Caki2 (cell line): ENCODE data around the gene MBP. TPM values are rescaled to one million over a fixed set of nuclear protein-coding genes. Genes with fewer than 3 reads are reported as not detected.

Experiments
- DNase-seq: peaks from one replicate; pipeline ENCODE4 v3.0.0-alpha.2; 2015; ENCODE audit warnings: low read depth
- in situ Hi-C: cut with HindIII; loops from 2 replicates; pipeline ENCODE4 v1.10.0; 2016; ENCODE audit warnings: low sequenced_read_pairs, low pct_unique_long_range_greater_than_20kb, mixed read lengths
- total RNA-seq: library from RNA; depleted of rRNA; stranded (reverse); fragments of >200 nt; shearing (Covaris generic); gene quantifications from 2 replicates; pipeline ENCODE4 v1.2.3, GENCODE V29; 2014; ENCODE audit warnings: low replicate concordance; rRNA removed

The MBP gene
- 12.8 and 14.7 TPM in 2 replicates for total RNA-seq

DNA sequence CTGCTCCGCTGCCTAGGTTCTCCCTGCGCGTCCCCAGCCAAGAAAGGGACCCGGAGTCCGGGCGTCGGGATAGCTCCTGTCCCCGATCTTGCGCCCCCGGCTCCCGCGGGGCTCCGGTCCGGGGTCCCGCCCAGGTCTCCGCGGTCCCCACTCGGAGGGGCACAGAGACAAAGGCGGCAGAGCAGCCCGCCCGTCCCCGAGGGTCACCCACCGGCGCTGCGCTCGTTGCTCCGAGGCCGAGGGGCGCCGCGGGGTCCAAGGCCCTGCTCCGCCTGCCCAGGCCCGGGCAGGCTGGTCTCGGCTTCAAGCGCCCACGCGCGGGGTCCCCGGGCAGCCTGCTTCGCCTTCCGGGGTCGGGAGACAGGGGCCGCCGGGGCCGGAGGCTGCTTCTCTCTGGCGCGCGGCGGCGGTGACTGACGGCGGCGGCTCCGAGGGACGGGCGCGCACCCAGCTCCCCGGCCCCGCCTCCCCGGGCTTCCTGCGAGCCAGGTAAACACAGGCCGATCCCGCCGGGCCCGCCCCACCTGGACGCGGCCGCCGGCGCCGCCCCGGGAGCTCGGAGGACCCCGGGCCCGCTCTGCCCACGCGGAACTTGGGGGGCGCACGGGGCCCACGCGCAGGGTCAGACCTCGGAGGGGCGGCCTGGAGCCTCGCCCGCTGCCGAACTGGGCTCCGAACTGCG lies at the start of gene MBP:
MBP (minus strand) TSS at position 415 of the 682 bp plus-strand sequence. CDS start 27,522 bp downstream, outside the sequence.
- DNase-seq = peak; percentile 39
- in situ Hi-C loops = no loop called here

DNA sequence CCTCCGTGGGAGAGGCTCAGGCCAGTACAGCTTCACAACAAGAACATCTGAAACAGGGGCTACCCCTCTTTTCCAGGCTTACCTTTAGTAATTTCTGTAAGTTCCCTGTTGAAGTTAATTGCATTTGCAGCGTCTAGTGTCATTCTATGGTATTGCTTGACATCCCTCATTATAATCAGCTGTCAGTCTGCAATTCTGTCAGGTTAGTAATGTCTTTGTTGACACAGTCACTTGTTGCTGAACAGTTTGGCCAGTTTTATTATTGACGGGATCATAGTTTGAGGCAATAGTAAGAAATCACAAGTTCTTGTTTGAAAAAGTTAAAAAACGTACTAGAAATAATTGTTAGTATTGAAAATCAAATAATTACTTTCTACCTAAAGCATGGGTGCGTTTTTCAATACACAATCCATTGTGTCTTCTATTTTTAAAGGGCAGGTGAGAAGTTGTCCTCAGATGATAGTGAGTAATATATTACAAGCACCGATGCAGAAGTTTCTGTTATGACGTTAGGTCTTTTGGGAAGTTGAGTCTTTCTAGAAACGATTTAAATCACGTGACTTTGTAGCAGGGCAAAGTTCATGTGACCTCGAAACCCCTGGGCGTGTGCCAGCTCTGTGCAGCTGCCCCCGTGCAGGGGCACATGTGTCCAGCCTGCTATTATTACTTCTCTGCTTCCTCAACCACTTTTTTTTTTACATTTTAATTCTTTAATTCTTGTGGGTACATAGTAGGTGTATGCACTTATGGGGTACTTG lies 49.5 kb upstream of the MBP start:
- DNase-seq = no peak
- in situ Hi-C loops = no loop called here

DNA sequence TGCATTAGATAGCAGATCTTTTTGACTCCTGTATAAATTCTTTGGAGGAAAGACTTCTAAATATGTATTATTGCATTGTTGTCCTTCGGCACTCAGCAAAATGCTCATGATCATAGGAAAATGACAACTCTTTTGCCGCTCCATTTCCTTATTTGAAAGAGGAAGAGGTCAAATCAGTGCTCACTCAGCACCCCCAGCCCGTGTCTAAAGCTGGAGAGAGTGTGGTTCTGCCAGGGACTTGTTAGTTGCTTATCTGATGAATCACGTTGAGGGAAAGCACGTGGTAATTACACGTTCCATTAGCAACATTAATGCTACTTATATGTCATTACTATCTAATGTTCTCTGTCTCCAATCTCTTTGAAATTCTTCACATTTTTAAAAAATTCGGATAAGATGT lies 46.0 kb upstream of the MBP start:
- in situ Hi-C loops = no loop called here

DNA sequence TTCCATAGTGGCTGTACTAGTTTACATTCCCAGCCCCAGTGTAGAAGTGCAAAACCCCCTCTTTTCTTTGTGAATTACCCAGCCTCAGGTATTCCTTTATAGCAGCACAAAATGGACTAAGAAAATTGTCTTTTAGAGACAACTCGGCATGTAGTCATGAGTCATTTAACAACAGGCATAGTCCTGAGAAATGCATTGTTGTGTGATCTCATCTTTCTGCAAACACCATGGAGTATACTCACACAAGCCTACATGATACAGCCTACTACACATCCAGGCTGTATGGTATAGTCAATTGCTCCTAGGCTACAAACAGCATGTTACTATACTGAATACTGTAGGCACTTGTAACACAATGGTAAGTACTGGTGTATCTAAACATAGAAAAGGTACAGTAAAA lies 44.4 kb upstream of the MBP start:
- no peak for DNase-seq
- in situ Hi-C loops = no loop called here

More for the DNA sequence above, 46.0 kb upstream of the MBP start:
- no peak for DNase-seq

DNA sequence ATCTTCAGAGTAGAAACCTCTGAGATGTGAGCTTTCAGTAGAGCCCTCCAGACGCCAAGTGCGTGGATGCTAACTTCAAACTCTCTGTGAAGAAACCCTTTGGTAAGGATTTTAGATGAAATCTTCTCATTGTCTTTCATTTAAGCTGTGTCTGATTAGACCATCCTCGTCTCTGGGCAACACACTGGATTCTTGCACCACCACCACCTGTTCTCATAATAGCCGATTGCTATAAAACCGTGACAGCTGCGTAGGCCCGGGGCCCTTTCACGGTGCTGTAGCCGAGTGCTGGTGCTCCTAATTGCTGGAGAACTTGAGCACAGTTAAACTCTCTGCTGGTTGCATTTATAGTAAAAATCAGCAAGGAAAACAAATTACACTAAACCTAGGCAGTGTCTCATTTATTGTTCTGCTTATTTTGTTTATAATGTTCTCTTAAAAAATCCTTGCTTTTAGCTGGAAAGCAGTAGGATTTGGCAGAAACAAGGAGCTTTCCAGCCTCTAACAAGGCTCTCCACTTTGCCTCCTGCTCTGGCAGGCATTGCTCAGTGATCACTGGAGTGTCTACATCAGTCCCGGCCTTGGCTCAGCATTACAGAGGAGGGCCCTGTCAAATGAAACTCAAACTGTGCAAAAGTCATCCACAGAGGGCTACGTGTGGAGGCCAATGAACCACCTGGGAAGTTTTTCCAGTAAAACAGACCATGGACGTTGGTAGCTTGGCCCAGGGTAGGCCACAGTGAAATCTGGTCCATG lies 40.9 kb upstream of the MBP start:
- in situ Hi-C loops = no loop called here
- no peak for DNase-seq

DNA sequence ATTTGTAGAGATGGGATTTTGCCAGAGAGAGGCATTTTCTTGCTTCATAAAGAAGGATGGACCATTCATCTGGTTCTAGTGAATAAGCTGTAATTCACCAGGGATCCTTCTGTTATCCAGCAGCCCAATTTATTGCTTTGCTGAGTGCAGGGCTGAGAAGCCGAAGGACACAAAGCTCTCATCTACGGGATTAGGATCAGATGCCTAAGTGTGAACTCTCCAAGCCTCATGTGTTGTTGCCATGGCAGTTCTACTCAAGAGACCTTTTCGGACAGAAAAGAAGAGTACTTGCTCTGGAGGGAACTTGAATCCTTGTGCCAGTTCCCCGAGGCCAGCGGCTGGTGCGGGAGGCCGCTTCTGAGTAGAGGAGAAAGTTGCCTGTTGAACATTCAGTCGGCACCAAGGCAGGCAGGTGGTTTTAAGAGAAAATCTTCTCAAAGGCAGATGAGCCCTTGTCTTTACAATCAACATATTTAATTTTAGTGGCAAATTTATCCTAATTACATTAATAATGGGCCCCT lies 38.4 kb upstream of the MBP start:
- in situ Hi-C loops = no loop called here
- DNase-seq = no peak

DNA sequence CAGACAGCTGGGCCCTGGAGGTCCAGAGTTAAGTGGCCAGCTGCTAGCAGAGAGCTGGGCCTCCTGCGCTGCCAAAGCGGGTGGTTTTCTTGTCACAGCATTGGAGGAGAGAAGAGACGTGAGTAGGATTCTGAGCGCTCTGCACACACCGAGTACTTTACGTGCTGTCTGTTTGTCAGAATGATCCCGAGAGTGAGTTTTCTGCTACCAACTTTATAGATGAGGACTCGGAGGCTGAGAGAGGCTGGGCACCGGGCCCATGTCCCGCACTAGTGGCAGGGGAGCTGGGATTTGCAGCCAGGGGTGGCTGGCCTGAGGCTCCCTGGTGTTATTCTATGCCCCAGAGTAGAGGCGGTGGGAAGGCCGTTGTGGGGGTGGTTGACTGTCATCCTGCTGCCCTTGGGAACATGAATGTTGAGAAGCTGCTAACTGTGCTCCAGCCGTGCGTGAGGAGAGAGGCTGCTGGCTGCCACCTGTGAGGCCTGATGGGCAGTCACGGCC lies 36.3 kb upstream of the MBP start:
- in situ Hi-C loops = no loop called here

DNA sequence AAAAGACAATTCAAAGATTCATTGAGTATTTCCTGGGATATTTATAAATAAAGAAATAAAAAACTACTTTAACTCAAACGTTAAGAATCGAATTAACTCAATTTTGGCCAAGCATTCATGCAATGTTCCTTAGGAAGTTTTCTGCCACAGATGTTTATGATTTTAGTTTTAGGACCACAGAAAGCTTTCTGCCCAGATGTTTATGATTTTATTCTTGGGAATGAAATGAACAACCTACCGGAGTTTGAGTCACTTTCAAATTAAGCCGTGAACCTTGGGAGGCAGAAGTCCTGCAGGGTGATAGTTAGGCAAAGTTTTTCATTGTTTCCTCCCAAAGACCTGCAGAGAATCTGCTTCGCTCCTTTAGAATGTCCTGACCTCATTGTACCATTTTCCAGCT lies 34.7 kb upstream of the MBP start:
- in situ Hi-C loops = no loop called here

More for the DNA sequence above, 36.3 kb upstream of the MBP start:
- DNase-seq = no peak

DNA sequence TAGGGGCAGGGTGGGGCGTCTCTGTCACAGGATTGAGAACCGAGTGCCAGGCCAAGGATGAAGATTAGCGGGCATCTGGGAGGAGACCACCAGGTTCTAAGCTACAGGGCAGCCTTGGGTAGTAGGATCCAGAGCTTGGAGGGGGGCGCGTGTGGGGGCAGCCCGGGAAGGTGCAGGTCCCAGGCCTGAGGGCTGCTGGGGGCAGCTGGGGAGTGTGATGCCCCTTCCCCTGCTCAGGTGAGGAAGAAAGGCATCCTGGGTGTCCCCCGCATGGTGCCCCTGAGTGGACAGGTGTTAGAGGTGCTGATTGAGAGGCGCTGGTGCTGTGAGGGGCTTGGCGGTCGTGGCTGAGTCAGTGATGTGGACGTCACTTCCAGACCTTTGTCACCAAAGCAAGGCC lies 33.9 kb upstream of the MBP start:
- in situ Hi-C loops = no loop called here
- DNase-seq = no peak

More for the DNA sequence above, 34.7 kb upstream of the MBP start:
- no peak for DNase-seq

DNA sequence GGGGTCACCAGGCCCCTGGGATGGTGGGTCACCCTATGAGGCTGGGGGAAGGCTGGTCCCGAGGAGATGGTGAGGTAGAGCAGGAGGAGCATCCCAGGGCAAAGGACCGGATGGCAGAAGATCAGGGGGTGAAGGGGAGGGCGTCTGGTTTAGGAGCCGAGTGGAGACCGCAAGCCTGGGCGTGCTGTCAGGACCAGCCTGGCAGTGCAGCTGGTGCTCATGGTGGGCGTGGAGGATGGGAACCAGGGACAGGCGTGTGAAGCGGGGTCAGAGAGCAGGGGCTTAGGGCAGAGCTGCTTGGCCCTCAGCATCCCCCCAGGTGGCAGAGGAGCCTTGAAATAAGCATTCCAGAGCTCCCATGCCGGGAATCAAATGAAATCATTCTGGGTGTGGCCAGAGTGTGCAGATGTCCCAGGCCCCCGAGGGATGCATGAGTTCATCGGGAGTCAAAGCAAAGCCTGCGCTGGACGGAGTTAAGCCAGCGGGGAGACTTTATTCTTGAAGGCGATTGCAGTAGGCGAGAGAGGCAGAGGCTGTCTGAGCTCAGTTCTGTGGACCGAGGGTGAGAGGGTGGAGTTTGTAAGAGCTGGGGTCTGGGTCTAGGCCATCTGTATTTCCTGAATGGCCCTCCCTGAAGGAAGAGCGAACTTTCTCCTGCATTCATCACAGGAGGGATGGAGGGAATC lies 33.1 kb upstream of the MBP start:
- DNase-seq = no peak
- in situ Hi-C loops = no loop called here

DNA sequence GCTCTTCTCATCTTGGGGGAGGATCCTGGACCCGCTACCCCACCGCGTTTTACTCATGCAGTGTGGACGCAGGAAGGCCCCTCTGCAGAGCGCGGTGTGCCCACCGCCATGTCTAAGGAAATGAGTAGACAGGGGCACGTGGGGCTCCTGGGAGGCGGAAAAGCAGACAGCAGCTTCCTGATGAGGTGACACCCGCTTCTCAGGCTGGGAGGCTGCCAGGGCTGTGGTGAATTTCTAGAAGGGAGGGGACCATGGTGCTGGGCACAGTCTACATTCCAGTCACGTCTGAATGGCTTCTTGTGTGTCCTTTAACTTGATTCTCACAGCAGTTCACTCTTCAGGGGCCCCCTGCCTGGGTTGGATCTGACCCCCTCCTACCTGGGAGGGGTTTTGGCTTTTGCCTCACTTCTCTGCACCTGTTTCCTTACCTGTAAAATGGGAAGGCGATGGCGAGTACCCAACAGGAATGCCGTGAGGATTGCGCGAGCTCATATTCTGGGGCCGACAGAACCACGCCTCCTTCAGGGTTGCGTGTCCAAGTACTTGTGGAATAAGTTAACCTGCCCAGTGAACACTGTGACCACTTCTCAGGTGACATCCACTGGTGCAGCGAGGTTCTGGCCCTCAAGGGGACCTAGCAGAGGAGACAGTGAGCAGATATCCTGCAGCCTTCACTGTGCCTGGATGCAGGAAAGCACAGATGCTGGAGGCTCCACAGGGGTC lies 32.3 kb upstream of the MBP start:
- in situ Hi-C loops = no loop called here
- no peak for DNase-seq

DNA sequence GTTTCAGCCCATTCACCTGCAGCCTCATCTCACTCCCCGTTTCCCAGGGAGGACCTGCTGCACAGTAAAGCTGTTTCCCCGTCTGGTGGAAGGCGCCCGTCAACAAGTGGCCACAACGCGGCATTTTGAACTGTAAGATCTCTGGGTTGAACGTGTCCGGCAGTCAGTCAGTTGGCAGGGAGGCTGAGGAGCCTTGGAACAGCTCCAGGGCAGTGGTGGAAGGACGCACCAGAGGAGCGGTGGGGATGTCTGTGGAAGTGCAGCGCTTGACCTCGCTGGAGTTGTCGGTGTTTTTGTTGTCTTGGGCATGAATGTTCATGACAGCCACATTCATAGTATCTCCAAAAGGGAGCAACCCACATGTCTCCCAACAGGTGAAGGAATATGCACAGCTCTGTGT lies 31.4 kb upstream of the MBP start:
- DNase-seq = no peak
- in situ Hi-C loops = no loop called here

DNA sequence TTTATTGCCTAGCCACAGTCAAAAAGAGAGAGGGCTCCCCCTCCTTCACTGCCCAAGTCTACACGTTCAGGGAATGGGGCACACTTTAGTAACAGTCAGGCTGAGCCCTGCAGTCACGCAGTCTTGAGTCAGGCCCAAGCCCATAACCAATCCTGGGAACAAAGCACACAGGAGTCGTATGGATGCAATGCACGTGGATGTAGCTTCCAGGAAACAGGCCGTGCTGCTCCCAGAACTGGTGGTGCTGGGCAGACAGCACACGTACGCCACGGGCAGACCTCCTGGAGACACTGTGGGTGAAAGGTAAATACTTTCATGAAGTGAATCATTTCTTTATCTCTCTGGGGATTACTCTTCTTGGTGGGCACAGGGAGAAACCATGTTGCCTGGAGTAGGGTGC lies 30.0 kb upstream of the MBP start:
- in situ Hi-C loops = no loop called here
- no peak for DNase-seq

DNA sequence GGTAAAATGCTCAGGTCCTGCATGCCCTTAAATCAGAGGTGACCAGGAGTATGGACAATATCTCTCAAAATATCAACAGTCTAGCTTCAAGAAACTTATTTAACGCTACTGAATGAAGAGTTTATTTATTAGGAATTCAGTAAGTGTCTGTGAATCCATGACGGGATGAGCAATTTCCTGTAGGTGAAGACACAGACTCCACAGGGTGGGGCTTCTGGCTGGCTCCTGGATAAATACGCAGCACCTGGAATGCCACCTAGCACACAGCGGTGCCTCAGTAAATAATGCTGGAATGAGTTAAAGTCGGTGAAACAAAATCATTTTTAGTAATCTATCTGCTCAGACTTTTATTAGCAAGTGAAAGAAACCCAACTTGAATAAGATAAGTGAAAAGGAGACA lies 29.4 kb upstream of the MBP start:
- in situ Hi-C loops = no loop called here
- DNase-seq = no peak

DNA sequence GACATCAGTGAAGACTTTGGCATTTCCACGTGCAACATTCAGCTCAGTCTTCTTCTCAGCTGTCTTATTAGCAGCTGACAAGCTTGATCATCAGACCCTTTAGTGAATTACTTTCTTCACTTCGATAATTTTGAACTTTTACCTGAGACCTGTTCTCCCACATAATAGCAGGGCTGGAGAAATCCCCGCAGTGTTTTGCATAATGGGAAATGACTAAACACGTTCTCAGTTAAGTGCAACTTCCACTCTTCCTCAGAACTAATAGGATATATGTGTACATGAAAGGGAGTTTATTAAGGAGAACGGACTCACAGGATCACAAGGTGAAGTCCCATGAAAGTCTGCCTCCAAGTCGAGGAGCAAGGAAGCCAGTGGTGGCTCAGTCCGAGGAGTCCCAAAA lies 28.8 kb upstream of the MBP start:
- no peak for DNase-seq
- in situ Hi-C loops = no loop called here

DNA sequence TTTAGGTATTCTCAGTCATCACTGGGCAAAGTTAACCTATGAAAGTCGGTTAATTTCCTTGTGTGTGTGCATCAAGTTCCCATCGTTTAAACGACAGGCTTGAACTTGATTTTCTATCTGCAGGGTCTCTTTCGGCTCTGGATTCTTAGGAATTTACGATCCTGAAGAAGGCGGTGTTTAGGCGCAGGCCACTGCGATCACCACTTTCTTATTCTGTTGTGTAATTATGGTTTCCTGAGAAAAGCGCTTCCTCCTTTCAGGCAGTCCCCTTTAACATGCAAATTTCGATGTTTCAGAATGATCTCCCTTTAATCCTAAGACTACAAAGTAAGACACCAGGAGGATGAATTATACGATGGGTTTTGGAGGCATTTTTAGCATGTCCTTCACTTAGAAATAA lies 27.9 kb upstream of the MBP start:
- DNase-seq = no peak
- in situ Hi-C loops = no loop called here

DNA sequence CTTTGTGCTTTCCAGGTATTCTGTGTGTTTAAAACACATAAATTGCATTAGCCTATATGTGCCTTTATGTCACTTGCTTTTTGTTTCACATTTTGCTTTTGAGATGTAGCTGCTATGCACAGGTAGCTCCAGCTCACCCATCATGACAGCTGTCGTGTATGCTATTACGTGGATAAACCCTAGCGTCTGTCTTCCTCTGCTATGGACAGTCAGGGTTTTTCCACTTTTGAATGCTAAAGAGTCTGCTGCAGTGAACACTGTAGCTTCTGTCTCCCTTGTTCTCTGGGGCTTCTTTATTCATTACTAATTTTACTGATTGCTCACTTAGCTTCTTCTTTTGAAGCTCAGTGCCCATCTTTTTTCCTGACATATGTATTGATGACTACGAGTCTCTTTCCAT lies 24.7 kb upstream of the MBP start:
- in situ Hi-C loops = no loop called here
- no peak for DNase-seq

DNA sequence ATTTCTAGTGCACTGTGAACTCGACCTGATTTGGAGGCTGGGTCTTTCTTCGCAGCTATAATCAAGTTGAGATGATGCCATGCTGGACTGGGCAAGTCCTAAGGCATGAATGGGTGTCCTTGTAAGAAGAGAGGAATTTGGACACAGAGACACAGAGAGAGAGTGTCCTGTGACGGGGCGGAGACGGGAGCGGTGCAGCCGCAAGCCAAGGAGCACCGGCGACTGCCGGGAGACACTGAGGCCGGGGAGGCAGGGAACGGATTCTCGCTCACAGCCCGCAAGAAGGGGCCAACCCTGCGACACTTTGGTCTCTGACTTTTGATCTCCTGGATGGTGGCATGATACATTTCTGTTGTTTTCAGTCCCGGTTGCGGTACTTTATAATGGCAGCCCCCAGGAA lies 22.4 kb upstream of the MBP start:
- no peak for DNase-seq
- in situ Hi-C loops = no loop called here
